Stimulated activated CD4-positive, alpha-beta T cell treated with anti-CD3 and anti-CD28 coated beads, Interleukin-12 subunit alpha, Interleukin-12 subunit beta, amount 100 ng/mL, for 24 hours (primary cell): ENCODE measurements around the gene ZNF232.
"Not testable (repeated sequence)": the region's sequence is repeated elsewhere in the genome, so short reads cannot be mapped to it uniquely, and the experiment has no call there.

Experiments used
- DNase-seq, 2 experiments: peaks; one replicate each; pipeline ENCODE4 v3.0.0-alpha.2; 2020; ENCODE audit warnings: low read depth in 2 of 2

ZNF232 gene

GRCh38 chr17:5097101-5097834 is 14.4 kb downstream of the ZNF232 start:
- DNase-seq, result no peak

DNA sequence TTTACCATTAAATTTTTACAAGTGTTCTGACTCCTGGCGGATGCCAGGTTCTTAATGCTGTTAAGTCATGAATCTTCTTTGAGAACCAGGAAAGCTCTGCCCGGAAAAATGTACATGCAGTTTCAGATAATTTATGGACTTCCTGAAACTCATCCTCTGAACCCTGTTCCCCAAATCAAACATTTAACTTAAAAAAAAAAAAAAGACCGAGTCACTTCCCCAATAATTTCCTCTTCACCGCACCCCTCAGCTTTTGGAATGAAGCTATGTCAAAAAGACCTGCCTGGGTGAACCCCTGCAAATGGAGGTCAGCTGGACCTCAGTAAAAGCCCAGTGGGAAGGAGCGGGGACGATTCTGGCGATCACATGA is 15.0 kb downstream of the ZNF232 start:
- no peak for DNase-seq

DNA sequence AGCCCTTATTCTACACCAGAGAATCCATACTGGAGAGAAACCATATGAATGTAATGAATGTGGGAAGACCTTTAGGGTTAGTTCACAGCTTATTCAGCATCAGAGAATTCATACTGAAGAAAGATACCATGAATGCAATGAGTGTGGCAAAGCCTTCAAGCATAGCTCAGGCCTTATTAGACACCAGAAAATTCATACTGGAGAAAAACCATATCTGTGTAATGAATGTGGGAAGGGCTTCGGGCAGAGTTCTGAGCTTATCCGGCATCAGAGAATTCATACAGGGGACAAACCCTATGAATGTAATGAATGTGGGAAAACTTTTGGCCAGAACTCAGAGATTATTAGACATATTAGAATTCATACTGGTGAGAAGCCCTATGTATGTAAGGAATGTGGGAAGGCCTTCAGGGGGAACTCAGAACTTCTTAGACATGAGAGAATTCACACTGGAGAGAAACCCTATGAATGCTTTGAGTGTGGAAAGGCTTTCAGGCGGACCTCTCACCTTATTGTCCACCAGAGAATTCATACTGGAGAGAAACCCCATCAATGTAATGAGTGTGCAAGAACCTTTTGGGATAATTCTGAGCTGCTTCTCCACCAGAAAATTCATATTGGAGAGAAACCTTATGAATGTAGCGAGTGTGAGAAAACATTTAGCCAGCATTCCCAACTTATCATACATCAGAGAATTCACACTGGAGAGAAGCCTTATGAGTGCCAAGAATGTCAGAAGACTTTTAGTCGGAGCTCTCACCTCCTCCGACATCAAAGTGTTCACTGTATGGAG is 19.3 kb downstream of the ZNF232 start:
- DNase-seq, result no peak

GRCh38 chr17:5080591-5080990 is 31.1 kb downstream of the ZNF232 start:
- no peak for DNase-seq

- peak; percentile 65 to 74 for DNase-seq
Measured at GRCh38 chr17:5078106-5079028, 33.3 kb downstream of the ZNF232 start, which contains the start of gene ZFP3. Gene ZFP3 (plus strand): TSS chr17:5078467. CDS start chr17:5091505, 13,038 bp downstream.

DNA sequence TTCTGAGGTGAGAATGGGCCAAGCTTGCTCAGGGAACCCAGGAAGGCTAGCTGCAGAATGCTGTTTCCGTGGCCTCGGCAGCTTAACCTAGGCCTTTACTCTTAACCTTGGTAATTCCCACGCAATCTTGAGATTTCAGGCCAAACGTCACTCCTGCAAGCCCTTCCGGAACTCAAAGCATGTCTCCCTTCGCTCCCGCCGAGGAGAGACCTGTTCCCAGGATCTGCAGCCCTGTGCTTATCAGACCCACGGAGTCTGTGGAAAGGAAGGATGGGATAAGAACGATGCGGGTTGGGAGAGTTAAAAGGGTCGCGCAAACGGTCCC is 33.9 kb downstream of the ZNF232 start:
- no peak for DNase-seq

GRCh38 chr17:5077275-5077674 is 34.4 kb downstream of the ZNF232 start:
- DNase-seq, result not testable (repeated sequence)

DNA sequence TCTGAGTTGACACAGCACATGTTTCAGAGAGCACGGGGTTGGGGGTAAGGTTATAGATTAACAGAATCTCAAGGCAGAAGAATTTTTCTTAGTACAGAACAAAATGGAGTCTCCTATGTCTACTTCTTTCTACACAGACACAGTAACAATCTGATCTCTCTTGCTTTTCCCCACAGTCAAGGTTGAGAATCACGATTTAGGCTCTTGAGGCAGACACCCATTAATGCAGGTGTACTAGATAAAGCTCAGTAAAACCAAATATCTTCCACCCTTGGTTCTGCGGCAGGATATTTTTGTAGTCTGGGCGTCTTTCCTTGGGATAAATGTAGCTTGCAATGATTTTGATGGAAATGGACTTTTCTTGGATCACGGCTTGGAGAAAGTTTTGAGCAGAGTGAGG is 36.2 kb downstream of the ZNF232 start:
- not testable (repeated sequence) for DNase-seq

- DNase-seq, result no peak
Measured at GRCh38 chr17:5069724-5070123, 42.0 kb downstream of the ZNF232 start.

GRCh38 chr17:5068236-5068635 is 43.4 kb downstream of the ZNF232 start:
- no peak for DNase-seq

- no peak for DNase-seq
Measured at GRCh38 chr17:5065227-5065744, 46.4 kb downstream of the ZNF232 start.
